ENCODE results near the gene GPR78.

GPR78 gene

GRCh38 chr4:8601556-8601955 lies 21.4 kb downstream of the GPR78 start:
- DNase-seq, result no peak

- DNase-seq, result no peak
Measured at GRCh38 chr4:8602686-8603430, 22.7 kb downstream of the GPR78 start.

- no peak for DNase-seq
Measured at GRCh38 chr4:8603931-8604330, 23.7 kb downstream of the GPR78 start.

GRCh38 chr4:8605289-8605688 lies 25.1 kb downstream of the GPR78 start:
- DNase-seq, result no peak

DNA sequence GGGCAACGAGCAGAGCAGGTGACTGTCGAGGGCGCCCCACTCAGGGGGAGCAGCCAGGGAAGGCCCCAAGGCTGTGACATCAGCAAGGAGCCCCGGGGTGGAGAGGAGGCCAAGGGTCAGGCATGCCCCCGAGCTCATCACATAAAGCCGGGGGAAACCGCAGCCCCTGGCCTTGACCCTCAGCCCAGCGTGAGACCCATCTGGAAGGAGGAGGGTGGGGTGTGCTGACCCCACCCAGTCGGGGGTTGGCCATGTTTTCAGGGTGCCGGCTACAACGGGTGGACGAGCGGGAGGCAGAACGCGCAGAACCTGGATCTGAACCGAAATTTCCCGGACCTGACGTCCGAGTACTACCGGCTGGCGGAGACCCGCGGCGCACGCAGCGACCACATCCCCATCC lies 26.3 kb downstream of the GPR78 start:
- no peak for DNase-seq

DNA sequence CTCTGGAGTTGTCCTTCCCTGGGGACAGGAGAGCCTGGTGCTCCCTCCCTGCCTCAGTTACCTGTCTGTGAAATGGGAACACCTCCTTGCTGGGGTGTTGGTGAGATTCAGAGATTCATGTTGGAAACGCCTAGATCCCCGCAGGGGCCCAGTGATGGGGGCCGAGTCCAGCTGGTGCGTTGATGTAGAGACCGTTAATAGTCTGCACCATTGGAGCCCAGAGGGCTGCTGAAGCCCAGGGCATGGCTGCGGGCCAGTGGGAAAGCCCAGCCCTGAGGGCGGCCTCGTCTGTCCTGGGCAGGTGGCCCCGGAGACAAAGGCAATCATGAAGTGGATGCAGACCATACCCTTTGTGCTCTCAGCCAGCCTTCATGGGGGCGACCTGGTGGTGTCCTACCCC lies 26.8 kb downstream of the GPR78 start:
- DNase-seq, result no peak

- no peak for DNase-seq
Measured at GRCh38 chr4:8607603-8608481, 27.6 kb downstream of the GPR78 start.

DNA sequence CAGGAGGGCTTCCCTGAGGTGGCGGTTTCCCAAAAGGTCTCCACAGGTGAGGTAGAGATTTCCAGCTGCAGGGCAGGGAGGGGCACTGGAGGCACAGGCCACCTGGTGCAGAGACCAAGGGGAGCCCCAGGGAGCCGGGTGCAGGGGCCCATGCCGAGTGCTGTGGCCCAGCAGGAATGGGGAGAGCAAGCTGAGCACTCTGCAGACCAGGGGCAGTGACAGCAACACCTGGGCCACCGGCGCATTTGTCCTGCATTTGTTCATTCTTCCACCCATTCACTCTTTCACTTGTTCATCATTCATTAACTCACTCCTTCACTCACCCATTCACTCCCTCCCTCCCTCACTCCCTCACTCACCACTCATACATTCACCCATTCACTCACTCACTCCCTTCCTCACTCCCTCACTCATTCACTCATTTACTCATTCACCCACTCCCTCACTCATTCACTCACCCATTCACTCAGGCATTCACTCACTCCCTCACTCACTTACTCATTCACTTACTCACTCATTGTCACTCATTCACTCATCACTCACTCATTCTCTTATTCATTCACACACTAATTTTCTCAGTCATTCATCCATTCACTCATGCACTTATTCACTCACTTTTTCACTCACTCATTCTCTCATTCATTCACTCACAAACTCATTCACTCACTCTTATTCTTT lies 28.7 kb downstream of the GPR78 start:
- no peak for DNase-seq

DNA sequence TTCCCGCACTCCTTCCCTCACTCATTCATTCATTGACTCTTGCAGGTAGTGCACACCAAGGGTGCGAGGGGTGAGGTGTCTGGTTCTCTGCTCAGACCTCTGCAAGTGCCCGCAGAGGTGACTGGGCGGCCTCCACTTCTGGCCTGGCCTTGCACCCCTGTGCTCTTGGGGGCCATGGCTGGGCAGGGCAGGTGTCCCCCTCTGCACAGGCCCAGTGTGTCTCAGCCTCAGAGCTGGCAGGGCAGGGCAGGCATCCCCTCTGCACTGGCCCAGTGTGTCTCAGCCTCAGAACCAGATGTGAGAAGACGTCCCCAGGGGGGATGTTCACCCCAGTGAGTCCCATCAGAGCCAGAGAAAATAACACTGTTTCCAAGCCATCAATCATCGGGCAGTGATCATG lies 29.2 kb downstream of the GPR78 start:
- no peak for DNase-seq

- DNase-seq, result no peak
Measured at GRCh38 chr4:8609824-8610350, 29.7 kb downstream of the GPR78 start.

DNA sequence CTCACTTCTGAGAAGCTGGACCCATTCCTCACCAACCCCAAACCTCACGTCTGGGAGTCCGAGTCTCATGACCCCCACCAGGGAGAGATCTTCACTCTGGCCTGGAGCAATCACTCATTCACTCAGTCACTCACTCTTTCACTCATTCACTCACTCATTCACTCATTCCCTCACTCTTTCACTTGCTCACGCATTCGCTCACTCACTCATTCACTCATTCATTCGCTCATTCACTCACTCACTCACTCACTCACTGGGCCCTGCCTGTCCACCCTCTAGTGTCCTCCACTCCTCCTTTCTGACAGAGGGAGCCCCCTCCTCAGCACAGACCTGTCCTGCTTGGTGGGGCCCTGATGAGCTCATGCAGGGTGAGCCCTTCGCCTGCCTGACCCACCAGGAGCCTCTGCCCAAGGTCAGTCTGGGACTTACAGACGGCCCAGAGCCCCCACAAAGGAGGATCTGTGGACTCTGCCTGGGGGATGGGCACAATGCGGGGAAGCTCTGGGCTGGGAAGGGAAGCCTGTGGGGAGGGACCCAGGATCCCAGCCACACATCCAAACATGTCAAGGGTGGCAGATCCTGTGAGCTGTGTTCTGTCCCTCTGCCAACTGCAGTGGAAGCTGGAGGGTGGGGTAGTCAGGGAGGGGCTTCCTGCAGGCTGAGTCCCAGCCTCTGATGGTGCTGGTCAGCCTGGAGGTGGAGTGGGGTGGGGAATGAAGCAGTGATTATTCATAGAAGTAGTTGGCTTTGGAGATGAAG lies 30.8 kb downstream of the GPR78 start:
- DNase-seq, result no peak

GRCh38 chr4:8612646-8613045 lies 32.5 kb downstream of the GPR78 start:
- no peak for DNase-seq

GRCh38 chr4:8613421-8614364 lies 33.5 kb downstream of the GPR78 start:
- no peak for DNase-seq

- DNase-seq, result no peak
Measured at GRCh38 chr4:8614365-8615193, 34.4 kb downstream of the GPR78 start.

GRCh38 chr4:8615366-8615765 lies 35.2 kb downstream of the GPR78 start:
- no peak for DNase-seq

- DNase-seq, result no peak
Measured at GRCh38 chr4:8615921-8616787, 36.0 kb downstream of the GPR78 start.

- DNase-seq, result no peak
Measured at GRCh38 chr4:8616831-8617230, 36.6 kb downstream of the GPR78 start.

DNA sequence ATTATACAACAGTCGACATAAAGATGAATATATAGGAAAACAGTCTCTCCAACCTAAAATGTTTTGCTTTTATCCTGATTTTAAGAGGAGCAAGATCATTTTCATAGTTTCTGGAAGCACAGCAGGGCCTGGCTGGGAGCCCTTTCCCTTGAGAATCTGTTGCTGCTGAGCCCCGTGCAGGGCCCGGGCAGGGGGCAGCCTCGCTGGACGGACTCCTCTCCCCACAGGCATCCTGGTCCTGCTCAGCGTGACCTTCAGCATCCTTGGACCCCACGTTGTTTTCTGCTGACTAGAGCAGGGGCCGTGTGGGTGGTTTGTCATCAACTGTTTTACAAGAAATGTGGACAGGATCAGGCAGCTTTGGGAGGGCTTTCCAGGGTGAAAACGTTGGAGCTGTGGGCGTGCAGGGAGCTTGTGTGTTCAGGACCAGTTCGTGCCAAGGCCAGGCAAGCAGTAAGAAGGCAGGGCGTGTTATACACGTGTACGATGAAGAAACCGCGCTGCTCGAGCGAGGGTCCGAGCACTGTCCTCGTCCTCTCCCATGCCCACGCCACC lies 37.4 kb downstream of the GPR78 start:
- no peak for DNase-seq

DNA sequence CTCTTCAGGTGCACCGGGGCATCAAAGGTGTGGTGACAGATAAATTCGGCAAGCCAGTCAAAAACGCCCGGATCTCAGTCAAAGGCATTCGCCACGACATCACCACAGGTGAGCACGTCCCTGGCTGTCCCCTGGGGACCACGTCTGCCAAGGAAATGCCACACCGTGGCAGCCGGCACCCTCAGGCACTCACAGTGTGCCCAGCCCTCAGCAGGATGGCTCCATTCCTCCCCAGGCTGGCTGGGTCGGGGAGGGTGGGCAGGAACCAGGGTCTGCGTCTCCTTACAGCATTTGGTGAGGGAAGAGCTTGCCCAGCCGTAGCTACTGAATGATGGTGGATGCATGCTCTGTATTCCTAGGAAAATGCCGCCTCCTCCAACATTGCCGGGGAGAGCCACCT lies 38.2 kb downstream of the GPR78 start:
- no peak for DNase-seq
